HG03064 (cell line): ENCODE data around the gene ASPHD2.

ENCODE experiments used
- ATAC-seq: cut with Tn5 transposase; IDR thresholded peaks from one replicate; pipeline ENCODE4 v1.9.1; 2021; ENCODE audit warnings: low read depth; ENCODE audit not compliant: unreplicated experiment

The ASPHD2 gene

GRCh38 chr22:26489447-26490036, 60.5 kb downstream of the ASPHD2 start:
- no peak for ATAC-seq

GRCh38 chr22:26492220-26492619, 63.2 kb downstream of the ASPHD2 start:
- no peak for ATAC-seq

GRCh38 chr22:26494506-26494905, 65.4 kb downstream of the ASPHD2 start:
- no peak for ATAC-seq
